CD4-positive, alpha-beta T cell treated with Interleukin-15 for 4 hours (primary cell): ENCODE results near the gene LOXL1.

Experiments used
- DNase-seq: peaks from one replicate; pipeline ENCODE4 v3.0.0-alpha.2; 2020; ENCODE audit warnings: low spot score

Gene LOXL1

DNA sequence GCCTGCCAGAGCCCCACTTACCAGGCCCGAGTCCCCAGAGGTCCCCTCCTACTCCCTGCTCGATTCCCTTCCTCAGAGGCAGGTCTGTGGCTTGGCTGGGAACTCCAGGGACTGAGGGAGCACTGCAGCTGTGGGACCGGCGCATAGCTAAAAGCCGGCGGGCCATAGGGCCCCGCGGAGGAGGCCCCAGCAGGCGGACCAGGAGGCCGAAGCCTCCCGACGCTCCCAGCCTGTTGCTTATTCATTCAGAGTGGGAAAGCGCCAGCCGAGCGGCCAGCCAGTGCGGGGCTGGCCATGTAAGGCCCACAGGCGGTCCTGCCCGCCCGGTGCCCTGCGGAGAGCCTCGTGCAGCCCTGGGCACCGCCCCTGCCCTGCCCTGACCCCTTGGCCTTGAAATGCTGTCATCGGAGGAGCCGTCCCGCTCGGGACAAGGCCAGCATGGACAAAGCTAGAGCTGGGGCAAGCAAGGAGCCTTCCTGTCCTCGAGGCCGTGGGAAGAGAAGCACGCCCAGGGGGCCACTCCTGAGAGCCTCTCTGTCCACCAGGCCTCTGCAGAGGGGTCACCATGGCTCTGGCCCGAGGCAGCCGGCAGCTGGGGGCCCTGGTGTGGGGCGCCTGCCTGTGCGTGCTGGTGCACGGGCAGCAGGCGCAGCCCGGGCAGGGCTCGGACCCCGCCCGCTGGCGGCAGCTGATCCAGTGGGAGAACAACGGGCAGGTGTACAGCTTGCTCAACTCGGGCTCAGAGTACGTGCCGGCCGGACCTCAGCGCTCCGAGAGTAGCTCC is at the start of gene LOXL1:
Gene LOXL1 (plus strand): TSS at position 244 of the 784 bp plus-strand sequence. CDS start 322 bp downstream, at position 566.
- no peak for DNase-seq

- no peak for DNase-seq
Measured at GRCh38 chr15:73879426-73879825, 46.8 kb upstream of the LOXL1 start.

DNA sequence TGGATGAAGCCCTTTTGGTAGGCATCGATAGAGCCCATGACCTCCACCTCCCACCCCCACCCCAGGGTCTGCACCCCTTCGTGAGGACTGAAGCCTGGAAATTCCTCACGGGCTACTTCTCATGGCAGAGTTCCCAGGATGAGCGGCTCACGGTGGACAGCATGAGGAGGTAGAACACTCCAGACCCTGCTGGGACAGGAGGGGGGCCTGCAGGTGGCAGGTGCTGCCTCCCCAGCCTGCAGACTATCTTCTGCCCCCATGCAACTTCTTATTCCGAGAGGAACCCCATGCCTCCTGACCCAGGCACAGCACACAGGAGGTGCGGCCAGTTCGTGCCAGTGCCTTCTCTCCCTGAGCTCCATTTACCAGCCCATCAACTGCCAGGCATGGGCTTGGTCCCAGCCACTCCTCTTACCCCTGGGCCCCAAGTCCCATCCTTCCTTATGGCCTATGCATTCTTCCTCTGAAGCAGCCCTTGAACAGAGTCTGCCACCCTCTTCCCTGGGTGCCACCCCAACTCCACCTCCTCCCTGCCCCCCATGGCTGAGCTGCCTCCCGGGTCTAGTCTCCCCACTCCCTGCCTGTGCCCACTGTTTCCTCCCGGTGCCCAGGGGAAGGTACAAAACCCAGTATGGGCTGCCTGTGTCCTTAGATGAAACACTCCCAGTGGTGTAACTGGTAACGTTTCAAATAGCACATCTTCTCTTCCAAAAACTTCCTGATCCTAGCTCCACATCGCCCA is 44.5 kb upstream of the LOXL1 start:
- DNase-seq = no peak

DNA sequence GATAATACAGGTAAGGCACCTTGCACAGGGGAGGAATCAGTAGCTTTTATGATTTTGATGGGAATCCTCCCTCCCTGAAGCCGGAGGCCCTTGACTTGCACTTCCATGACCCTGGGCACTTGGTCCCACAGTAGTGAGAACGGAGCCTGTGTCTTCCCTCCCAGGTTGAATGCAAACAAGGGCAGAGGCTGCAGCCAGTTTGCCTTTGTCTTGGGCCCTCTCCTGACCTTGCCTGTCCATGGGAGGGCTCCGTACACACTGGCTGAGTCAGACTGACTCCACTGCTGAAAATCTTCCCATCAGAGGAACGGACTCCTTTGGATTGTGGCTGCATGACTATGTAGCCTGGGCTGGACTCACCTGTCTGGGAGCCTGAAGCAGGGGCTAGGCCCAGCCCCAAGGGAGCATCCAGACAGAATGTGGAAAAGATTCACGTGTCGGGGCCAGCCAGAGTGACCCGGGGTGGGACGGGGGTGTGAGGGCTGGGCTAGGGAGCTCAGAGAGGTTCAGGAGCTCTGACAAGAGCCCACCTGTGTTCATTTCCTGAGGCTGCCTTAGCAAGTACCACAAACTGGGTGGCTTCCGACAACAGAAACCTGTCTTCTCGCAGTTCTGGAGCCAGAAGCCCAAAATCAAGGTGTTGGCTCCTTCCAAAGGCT is 43.4 kb upstream of the LOXL1 start:
- no peak for DNase-seq

- no peak for DNase-seq
Measured at GRCh38 chr15:73884159-73884558, 42.1 kb upstream of the LOXL1 start.

DNA sequence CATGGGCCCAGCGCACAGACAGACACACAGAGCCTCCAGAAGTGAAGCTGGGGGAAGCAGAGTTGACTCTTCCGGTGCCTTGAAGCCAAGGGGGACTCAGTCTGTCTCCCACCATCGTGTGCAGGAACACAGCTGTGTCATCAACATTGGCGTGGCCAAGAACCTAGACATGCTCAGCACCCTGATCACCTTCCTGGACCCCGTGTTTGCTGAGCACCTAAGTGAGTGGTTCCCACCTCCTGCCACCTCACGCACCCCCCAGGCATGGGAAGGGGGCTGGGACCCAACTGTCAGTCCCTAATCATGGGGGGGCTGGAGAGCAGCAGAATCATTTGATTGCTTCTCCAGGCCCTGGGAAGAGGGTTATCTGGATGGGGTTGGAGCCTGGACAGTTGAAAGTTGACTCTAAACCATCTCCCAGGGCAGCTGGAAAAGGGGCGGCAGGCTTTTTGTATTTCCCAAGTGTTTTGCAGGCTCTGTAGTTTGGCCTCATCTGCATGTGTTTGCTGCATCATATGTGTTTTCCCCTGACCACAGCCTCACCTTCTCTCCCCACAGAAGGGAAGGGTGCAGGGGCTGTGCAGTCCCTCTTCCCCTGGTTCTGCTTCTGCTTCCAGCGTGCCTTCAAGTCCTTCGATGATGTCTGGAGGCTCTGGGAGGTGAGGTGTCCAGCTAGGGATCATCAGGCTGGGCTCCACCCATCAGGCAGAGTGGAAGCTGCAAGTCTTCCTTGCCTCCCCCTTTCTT is 40.1 kb upstream of the LOXL1 start:
- DNase-seq = no peak

DNA sequence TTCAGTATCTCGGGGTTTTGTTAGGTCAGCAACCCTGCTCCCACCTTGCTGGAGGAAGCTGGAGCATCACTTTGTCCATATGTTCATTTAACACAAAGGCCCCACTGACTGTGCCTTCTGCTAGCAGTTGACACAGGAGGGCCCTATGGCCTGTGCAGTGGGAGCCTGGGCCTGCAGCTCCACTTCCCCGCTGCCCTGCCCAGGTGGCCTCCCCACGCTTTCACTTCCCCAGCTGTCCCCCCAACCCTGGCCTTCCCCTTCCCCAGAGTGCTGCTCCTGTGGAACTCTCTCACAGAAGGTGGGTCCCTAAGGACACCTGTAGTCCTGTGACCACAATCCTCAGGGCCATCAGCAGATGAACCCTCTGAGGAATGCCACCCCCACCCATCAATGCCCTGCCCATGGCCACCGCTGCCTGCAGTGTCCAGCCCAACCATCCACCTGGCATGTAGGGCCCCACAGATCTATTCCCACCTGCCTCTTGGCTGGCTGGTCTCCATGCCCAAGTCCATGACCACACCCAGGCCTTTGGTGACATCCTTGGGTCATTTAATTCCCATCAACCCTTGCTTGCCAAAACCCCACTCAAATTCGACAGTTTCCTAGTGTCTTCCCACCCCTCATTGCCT is 39.4 kb upstream of the LOXL1 start:
- no peak for DNase-seq

- no peak for DNase-seq
Measured at GRCh38 chr15:73887481-73887880, 38.8 kb upstream of the LOXL1 start.

DNA sequence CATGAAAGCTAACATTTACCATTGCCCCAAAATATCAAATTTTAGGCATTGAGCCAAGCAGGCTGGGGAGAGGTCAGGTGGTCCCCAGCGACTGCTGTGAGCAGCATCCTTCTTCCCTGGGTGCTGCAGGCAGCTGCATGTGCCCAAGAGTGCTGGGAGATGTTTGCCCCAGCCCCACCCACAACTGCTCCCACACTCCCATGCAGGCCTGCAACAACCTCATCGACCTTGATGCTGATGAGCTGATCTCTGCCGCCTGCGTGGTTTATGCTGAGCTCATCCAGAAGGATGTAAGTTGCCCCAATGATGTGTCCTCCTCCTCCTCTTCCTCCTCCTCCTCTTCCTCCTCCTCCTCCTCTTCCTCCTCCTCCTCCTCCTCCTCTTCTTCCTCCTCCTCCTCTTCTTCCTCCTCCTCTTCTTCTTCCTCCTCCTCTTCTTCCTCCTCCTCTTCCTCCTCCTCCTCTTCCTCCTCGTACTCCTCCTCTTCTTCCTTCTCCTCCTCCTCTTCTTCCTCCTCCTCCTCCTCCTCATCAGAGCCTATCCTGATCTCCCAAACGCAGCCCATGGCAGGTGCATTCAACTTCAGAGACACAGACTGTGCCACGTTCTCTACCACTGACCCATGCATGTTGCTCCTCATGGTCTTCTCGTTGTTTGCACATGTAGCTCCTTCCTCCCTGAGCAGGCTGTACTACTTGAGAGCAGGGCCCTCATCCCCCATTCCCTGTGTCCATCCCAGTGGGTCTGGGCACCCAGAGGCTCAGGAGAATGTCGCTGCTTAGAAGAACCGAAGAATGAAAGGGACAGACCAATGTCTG is 37.8 kb upstream of the LOXL1 start:
- DNase-seq = no peak

DNA sequence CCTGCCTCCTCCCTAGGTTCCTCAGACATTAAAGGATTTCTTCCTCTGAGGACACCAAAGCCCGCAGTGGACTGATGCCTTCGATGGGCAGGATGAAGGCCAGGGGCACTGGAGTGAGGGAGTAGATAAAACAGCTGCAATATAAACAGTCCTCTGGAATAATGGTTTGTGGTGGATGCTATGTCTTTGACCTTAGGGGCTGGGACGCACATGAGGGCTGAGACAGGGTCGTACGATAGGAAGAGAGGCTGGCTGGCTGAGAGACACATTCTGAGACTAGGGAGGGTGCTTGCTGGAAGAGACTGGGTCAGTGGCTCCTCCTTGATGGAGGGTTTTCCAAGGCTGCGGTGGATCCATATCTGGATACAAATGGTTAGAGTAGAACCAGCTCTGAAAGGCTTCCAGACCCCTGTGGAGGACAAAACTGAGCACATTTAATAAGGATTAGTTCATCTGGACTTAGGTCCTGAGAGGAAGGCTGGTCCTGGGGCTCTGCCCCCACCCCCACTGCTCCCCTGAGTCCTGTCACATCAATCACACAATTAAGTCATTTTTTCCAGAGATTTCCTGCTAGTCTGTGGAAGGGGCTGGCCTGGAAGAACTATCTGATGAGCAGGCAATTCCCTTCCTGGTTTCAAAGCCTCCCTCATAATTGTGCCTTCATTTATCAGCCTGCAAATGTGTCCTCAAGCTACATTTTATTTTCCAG is 37.1 kb upstream of the LOXL1 start:
- DNase-seq = no peak

DNA sequence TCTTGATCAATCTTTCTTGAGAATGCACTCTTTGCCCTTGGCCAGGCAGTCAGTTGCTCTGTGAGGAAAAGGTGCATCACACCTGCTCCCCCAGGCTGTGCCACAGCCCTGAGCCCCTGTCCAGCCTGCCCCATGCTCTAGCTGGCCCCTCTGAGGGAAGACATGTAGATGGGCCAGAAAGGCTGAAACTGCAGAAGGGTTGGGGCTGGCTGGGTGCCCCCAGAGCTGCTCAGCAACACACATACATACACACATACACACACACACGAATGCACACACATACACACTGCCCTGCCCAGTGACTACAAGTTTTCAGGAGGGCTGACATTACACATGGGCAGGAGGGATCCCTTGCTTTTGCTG is 36.5 kb upstream of the LOXL1 start:
- no peak for DNase-seq

DNA sequence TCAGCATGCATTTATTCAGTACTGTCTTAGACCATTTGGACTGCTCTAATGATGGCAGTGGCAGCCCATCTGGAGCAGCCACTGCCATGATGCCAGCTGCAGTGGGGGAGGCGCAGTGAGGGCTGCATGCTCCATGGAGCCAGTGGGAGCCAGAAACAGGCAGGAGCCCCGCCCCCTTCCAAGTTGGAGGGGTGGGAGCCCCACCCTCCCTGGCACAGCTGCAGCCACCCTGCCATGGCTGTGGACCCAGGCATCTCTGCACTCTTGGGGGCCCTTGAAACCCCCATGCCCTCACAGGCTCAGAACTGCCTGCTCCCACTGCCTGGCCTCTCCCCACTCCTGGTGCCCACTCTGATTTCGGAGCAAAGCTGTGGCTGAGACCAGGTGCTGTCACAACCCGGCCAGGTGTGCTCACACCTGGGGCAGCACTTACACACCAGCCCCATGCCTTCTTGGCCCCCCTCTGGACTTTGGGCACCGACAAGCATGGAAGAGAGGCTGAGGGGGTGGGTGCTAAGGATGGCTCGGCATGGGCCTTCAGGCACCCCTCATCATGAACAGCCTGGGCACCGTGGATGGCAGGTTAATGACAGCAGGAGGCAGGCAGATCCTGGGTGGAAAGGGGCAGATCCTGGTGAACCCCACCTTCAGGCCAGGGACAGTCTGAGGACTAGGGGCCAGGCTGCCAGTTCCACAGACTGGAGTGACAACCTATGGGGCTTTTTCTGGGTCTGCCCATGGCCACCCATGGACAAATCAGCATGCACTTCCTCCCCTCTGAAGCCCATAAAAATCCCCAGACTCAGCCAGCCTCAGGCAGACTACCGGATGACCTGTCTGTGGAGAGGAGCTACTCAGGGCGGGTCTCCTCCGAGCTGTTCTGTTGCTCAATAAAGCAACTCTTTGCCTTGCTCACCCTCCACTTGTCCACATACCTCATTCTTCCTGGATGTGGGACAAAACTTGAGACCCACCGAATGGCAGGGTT is 34.6 kb upstream of the LOXL1 start:
- DNase-seq = no peak

DNA sequence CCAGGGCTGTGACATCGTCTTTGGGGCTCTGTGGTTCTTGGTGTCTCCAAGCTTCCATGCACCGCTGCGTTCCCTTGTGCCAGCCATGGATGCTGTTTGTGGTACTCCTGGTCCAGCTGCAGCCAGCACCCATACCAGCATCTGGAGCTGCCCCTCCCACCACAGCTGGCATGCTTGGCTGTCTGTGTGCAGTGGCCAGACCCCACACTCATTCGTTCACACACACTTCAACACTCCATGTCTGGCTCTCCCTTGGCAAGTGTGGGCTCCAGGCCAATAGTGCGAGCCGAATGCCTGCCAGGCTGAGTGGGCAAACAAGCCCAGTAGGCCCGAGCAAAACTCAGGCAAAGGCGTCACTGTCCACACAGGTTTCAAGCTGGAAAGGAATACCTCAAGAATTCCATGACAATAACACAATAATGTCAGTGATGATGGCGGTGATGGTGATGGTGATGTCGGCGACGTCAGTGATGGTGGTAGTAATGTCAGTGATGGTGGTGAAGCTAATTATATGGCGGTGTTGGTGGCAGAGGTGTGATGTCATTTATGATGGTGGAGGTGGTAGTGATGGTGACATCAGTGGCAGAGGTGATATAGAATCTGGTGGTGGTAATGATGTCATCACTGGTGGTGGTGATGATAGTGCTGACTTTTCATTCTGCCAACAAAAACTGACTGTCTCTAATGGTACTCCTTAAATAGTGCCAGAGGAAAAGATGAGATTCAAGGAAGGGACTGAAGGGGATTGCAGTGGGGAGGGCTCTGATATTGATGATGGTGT is 33.6 kb upstream of the LOXL1 start:
- no peak for DNase-seq

DNA sequence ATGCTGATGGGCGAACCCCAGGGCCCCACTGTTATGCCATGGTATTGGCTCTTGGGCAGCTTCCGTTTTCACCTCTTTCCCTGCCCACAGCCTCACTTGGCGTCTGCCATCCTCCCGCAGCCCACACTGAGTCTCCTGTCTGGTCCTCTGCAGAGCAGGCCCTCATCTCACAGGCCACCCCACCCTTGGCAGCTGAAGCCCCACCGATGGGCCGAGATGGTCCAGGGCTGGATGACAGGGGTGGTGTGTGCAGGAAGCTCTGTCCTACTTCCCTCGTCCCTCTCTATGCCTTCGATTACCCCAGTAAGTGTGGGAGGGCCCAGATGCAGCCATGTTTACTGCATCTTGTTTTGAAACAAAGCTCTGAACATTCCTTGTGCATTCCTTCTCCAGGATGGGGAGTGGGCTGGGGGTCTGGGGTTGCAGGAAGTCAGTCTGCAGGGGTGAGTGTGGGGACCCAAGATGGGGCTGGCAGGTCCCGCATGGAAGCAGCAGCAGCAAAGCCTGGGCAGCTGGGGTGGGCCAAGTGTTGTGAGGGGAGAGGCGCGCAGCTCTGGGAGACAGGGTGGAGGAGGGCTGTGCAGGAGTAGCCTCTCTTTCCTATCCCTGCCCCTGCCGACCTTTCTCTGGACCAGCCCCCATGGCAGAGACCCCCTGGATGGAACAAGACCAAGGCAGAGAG is 32.0 kb upstream of the LOXL1 start:
- no peak for DNase-seq

GRCh38 chr15:73897441-73898261 is 28.6 kb upstream of the LOXL1 start:
- DNase-seq = peak; percentile 53

GRCh38 chr15:73899197-73900094 is 26.8 kb upstream of the LOXL1 start:
- no peak for DNase-seq
